Upper lobe of left lung (tissue), 4 donors: ENCODE data around the gene MACROD2.

Experiments used
- POLR2A ChIP-seq, 4 donors: fragments of 450-650 bp; IDR thresholded peaks; one replicate each; pipeline ENCODE4 v1.5.1; 2016 to 2017; ENCODE audit warnings: antibody characterized with exemption in 4 of 4, mild to moderate bottlenecking in 2 of 4
- POLR2AphosphoS5 ChIP-seq, 2 donors: sonication (generic); formaldehyde crosslinking; IDR thresholded peaks; one replicate each; pipeline ENCODE4 v1.5.1; 2017; ENCODE audit warnings: antibody characterized with exemption in 2 of 2
- TF ChIP-seq, protein P1 (sequence below), 6 experiments: fragments of 450-650 bp in 4 of 6; fragments of 200-600 bp in 2 of 6; sonication (generic) in 2 of 6; IDR thresholded peaks; one replicate each; pipeline ENCODE4 v1.5.1; 2016 to 2019; ENCODE audit warnings: antibody characterized with exemption in 6 of 6

DNA sequence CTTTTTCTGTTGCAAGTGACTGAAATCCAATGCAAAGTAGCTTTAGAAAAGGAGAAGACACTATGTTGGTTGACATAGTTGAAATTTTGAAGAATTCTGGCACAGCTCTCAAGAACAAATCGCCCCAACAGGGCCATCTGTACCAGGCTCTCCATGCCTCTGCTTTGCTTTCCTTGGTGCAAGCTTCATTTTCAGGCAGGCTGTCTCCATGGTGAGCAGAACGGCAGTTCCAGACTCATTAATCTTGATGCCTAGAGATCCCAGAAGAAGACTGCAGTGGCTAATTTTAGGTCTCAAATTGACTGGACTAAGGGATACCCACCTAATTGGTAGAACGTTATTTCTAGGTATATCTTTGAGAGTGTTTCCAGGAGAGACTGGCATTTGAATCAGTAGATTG is 1292.8 kb downstream of the MACROD2 start:
- TF ChIP-seq, protein P1, sequence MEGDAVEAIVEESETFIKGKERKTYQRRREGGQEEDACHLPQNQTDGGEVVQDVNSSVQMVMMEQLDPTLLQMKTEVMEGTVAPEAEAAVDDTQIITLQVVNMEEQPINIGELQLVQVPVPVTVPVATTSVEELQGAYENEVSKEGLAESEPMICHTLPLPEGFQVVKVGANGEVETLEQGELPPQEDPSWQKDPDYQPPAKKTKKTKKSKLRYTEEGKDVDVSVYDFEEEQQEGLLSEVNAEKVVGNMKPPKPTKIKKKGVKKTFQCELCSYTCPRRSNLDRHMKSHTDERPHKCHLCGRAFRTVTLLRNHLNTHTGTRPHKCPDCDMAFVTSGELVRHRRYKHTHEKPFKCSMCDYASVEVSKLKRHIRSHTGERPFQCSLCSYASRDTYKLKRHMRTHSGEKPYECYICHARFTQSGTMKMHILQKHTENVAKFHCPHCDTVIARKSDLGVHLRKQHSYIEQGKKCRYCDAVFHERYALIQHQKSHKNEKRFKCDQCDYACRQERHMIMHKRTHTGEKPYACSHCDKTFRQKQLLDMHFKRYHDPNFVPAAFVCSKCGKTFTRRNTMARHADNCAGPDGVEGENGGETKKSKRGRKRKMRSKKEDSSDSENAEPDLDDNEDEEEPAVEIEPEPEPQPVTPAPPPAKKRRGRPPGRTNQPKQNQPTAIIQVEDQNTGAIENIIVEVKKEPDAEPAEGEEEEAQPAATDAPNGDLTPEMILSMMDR (IDR thresholded peaks at IDR 0.05), result no peak
- no peak for TF ChIP-seq POLR2A (IDR thresholded peaks at IDR 0.05)
- no peak for TF ChIP-seq POLR2AphosphoS5 (IDR thresholded peaks at IDR 0.05)
